NT2/D1 (cell line): ENCODE measurements around the gene ZDHHC9.

Source experiments
- SUZ12 ChIP-seq: IDR thresholded peaks from 2 replicates; pipeline ENCODE4 v1.6.1; 2011; ENCODE audit not compliant: insufficient read length, insufficient read depth; ENCODE audit errors: extremely low read depth
- ZNF274 ChIP-seq: IDR thresholded peaks from 2 replicates; pipeline ENCODE4 v1.6.1; 2011; ENCODE audit warnings: mild to moderate bottlenecking, low read depth, low read length

DNA sequence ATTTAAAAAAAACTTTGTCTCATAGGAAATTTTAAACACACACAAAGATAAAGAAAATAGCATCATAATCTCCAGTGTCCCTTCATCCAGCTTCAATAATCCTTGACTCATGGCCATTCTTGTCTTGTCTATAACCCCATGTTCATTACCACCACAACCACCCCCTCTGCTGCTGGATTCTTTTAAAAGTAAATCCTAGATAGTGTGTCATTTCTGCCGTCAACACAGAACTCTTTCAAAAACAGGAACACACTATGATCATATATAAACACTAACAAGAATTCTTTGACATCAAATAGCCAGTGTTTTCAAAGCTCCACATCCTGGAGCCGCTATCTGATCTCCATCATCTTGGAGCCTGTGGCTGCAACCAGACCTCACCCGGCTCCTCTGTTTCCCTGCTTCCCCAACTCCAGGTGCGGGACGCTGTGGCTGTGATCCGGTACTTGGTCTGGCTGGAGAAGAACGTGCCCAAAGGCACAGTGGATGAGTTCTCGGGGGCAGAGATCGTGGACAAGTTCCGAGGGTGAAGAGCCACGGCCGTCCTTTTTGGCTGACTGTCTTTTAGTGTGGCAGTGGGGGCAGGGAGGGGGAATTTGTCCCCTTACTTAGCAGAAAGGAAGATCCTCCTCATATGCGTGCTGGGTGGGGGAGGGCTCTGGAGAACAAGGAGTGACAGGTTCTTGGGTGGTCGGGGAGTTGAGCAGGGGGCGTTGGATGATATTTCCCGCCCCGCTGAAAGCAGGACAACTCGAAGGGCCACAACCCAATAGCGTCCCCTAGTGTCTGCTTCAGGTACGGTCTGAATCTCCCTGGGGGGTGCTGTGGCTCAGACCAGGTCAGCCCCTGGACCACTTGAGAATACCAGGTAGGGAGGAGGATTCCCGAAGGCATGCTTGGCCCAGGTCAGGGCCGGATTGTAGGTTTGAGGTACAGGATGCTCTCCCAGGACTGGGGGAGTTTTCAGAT, 89.3 kb downstream of the ZDHHC9 start:
- no peak for TF ChIP-seq SUZ12
- no peak for TF ChIP-seq ZNF274
